SK-N-SH (cell line): Measurements from ENCODE around the gene TMEM179.

Experiments
- EZH2phosphoT487 ChIP-seq: fragments of 200-600 bp; sonication (generic); IDR thresholded peaks from 2 replicates; pipeline ENCODE4 v1.6.1; 2017; ENCODE audit warnings: low read depth, mixed run types, mild to moderate bottlenecking, antibody characterized with exemption, moderate library complexity, borderline replicate concordance
- GABPA ChIP-seq: IDR thresholded peaks from 2 replicates; pipeline ENCODE4 v1.4.0; 2012; ENCODE audit warnings: low read depth, mild to moderate bottlenecking
- JUND ChIP-seq: IDR thresholded peaks from 2 replicates; pipeline ENCODE4 v1.4.0; 2012
- SMC3 ChIP-seq: IDR thresholded peaks from 2 replicates; pipeline ENCODE4 v1.6.1; 2012; ENCODE audit warnings: low read depth, low read length, improper control_type of control experiment
- TF ChIP-seq, protein P1 (sequence below): fragments of 200-600 bp; sonication (generic); IDR thresholded peaks from 2 replicates; pipeline ENCODE4 v1.6.1; 2017; ENCODE audit warnings: antibody characterized with exemption, mild to moderate bottlenecking, moderate library complexity
- TF ChIP-seq, protein P2 (sequence below): IDR thresholded peaks from 2 replicates; pipeline ENCODE4 v1.4.0; 2012; ENCODE audit warnings: low read depth
- TF ChIP-seq, protein P3 (sequence below): IDR thresholded peaks from 2 replicates; pipeline ENCODE4 v1.6.1; 2012; ENCODE audit warnings: mild to moderate bottlenecking, low read depth, low read length, moderate library complexity

- TF ChIP-seq, protein P1, sequence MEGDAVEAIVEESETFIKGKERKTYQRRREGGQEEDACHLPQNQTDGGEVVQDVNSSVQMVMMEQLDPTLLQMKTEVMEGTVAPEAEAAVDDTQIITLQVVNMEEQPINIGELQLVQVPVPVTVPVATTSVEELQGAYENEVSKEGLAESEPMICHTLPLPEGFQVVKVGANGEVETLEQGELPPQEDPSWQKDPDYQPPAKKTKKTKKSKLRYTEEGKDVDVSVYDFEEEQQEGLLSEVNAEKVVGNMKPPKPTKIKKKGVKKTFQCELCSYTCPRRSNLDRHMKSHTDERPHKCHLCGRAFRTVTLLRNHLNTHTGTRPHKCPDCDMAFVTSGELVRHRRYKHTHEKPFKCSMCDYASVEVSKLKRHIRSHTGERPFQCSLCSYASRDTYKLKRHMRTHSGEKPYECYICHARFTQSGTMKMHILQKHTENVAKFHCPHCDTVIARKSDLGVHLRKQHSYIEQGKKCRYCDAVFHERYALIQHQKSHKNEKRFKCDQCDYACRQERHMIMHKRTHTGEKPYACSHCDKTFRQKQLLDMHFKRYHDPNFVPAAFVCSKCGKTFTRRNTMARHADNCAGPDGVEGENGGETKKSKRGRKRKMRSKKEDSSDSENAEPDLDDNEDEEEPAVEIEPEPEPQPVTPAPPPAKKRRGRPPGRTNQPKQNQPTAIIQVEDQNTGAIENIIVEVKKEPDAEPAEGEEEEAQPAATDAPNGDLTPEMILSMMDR: no peak
- TF ChIP-seq EZH2phosphoT487 (no peak), SMC3 (no peak), GABPA (no peak), JUND (no peak)
- TF ChIP-seq, protein P2, sequence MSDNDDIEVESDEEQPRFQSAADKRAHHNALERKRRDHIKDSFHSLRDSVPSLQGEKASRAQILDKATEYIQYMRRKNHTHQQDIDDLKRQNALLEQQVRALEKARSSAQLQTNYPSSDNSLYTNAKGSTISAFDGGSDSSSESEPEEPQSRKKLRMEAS: no peak
- TF ChIP-seq, protein P3, sequence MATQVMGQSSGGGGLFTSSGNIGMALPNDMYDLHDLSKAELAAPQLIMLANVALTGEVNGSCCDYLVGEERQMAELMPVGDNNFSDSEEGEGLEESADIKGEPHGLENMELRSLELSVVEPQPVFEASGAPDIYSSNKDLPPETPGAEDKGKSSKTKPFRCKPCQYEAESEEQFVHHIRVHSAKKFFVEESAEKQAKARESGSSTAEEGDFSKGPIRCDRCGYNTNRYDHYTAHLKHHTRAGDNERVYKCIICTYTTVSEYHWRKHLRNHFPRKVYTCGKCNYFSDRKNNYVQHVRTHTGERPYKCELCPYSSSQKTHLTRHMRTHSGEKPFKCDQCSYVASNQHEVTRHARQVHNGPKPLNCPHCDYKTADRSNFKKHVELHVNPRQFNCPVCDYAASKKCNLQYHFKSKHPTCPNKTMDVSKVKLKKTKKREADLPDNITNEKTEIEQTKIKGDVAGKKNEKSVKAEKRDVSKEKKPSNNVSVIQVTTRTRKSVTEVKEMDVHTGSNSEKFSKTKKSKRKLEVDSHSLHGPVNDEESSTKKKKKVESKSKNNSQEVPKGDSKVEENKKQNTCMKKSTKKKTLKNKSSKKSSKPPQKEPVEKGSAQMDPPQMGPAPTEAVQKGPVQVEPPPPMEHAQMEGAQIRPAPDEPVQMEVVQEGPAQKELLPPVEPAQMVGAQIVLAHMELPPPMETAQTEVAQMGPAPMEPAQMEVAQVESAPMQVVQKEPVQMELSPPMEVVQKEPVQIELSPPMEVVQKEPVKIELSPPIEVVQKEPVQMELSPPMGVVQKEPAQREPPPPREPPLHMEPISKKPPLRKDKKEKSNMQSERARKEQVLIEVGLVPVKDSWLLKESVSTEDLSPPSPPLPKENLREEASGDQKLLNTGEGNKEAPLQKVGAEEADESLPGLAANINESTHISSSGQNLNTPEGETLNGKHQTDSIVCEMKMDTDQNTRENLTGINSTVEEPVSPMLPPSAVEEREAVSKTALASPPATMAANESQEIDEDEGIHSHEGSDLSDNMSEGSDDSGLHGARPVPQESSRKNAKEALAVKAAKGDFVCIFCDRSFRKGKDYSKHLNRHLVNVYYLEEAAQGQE: no peak
These were observed 54.2 kb downstream of the TMEM179 start for GRCh38 chr14:104550340-104550860.
